GM19395 (cell line): ENCODE measurements around the gene PPP1R7.
A peak's percentile ranks its signal among the peaks of the same experiment; 100 is the strongest.

Experiments used
- ATAC-seq: cut with Tn5 transposase; IDR thresholded peaks from one replicate; pipeline ENCODE4 v1.9.1; 2021; ENCODE audit warnings: mild to moderate bottlenecking, moderate library complexity; ENCODE audit not compliant: unreplicated experiment

Gene PPP1R7

GRCh38 chr2:241208058-241208457, 57.8 kb downstream of the PPP1R7 start:
- no peak for ATAC-seq

GRCh38 chr2:241209271-241209670, 59.0 kb downstream of the PPP1R7 start:
- ATAC-seq, result no peak

DNA sequence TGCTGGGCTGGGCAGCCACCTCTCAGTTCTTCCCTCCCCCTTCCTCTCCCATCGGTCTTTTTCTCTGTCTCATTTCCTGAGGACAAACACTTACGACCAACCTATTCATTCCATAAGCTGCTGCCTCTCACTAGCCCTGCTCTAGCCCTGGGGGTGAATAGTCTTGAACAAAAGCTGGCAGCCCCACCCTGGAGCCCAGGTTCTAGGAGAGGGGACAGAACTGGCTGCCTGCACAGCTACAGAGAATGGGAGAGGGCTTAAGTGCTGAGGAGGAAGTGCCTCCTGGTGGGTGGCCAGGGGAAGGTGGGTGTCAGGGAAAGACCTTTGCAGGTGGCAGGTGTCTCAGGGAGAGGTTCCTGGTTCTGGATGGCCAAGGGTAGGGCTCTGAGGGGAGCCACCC, 61.0 kb downstream of the PPP1R7 start:
- ATAC-seq, result no peak

- ATAC-seq, result no peak
Observed at GRCh38 chr2:241213041-241213440, 62.8 kb downstream of the PPP1R7 start.

GRCh38 chr2:241213567-241213966, 63.3 kb downstream of the PPP1R7 start:
- no peak for ATAC-seq

DNA sequence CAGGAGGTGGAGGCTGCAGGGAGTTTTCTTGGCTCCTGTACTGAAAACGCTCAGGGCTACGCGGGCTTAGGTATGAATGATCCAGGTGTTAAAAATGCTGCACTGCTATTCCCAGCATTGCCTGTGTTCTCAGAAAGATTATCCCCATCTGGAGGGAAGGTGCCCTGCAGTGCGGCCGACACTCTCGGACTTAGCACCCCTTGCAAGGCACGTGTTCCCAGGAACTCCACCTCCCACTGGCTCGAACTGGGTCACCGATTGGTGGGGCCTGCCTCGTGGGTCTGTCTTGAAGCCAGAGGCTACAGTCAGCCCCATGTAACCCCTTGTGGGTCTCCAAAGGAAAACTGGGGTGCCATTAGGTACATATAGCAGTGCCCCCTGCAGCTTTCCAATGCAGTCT, 63.9 kb downstream of the PPP1R7 start:
- ATAC-seq, result no peak

GRCh38 chr2:241214766-241215165, 64.5 kb downstream of the PPP1R7 start:
- no peak for ATAC-seq

- ATAC-seq, result no peak
Observed at GRCh38 chr2:241215421-241215820, 65.2 kb downstream of the PPP1R7 start.

DNA sequence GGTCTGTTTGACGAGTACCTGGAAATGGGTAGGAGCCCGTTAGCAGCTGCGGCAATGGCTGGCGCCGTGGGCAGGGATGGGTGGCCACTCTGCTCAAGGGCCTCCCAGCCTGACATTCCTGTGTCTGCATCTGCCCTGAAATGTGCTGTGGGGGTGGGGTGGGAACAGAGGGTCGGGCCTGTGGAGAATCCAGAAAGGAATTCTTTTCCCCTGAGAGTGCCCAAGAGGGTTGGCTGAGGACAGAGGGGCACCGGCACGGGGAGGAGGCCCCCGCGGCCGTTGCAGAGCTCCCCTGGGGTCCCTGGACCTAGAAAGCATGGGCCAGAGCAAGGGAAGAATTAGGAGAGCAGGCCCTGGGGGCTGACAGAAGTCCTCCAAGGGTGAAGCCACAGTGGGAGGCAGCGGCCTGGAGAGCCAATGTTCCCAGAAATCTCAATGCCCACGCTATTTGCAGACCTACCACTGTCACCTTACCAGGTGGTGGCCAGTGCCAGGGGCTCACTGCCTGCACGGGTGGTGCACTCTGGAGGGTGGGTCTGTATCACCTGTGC, 66.0 kb downstream of the PPP1R7 start:
- no peak for ATAC-seq

DNA sequence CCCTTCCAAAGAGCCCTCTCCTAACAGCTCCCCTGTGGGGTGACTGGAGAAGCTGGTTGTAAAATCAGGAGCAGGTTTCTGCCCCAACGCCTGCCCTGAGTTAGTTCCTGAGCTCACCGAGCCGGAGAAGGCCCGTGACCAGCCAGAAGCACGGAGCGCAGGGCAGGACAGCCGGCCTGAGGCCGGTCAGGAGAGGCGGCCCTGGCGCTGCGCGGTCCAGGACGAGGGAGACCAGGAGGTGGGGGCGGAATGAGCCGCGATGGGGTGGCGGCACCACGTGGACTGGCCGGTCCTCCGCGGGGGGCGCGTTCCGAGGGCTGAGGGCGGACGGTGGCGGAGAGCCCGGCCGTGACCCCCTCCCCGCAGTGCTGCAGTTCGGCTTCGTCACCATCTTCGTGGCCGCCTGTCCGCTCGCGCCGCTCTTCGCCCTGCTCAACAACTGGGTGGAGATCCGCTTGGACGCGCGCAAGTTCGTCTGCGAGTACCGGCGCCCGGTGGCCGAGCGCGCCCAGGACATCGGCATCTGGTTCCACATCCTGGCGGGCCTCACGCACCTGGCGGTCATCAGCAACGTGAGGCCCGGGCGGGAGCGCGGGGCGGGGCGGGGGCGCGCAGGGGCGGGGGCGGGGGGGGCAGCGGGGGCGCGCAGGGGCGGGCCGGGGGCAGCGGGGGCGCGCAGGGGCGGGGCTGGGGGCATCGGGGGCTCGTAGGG, 67.2 kb downstream of the PPP1R7 start:
- ATAC-seq, result peak; percentile 60

- ATAC-seq, result no peak
Observed at GRCh38 chr2:241218131-241219029, 68.1 kb downstream of the PPP1R7 start.

- no peak for ATAC-seq
Observed at GRCh38 chr2:241219030-241219382, 68.7 kb downstream of the PPP1R7 start.

DNA sequence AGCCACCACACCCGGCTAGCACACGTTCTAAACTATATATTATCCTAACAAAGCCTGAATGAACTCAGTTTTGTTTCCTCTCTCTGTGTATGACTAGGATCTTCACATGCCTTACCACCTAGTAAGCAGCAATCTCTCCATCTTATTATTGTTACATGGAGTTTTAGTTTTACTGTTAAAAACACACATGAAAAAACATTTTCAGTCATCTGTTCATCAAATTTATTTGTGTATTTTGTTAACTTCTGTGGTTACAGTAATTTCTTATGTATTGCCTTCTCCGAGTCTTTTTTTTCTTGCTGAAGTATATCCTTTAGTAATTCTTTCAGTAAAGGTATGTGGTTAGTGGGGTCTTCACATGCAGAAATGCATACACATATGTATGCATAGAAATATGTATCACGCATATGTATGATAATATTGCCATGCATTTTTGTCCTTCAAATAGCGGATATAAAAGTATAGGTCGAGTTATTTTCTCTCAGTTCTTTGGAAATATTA, 69.6 kb downstream of the PPP1R7 start:
- no peak for ATAC-seq

DNA sequence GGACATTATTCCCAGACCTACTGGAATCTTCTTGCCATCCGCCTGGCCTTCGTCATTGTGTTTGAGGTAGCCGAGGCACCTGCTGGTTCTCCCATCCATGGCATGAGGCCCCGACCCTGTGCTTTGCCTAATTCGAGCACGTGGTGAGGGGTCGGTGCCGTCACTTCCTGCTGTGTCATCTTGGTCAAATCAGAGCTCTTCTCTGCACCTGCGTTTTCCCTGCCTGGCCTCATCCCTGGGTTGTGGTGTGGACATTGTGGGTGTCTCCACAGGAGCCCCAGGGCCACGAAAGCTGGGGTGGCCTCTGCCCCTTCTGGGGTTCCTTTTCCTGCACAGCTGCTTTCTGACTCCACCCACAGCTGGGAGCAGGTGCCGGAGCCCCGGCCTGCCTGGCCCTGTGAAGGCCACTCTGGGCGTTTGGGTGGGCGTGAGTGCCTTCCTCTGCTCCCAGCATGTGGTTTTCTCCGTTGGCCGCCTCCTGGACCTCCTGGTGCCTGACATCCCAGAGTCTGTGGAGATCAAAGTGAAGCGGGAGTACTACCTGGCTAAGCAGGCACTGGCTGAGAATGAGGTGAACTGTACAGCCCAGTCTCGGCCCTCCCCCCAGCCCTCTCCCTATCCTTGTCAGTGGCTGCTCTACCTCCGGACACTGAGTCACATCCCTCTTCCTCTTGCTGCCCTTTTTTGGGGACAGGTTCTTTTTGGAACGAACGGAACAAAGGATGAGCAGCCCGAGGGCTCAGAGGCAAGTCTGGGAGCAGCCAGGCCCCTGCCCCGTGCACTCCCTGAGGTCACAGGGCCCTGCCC, 73.1 kb downstream of the PPP1R7 start:
- no peak for ATAC-seq

GRCh38 chr2:241224018-241224850, 74.0 kb downstream of the PPP1R7 start:
- no peak for ATAC-seq

DNA sequence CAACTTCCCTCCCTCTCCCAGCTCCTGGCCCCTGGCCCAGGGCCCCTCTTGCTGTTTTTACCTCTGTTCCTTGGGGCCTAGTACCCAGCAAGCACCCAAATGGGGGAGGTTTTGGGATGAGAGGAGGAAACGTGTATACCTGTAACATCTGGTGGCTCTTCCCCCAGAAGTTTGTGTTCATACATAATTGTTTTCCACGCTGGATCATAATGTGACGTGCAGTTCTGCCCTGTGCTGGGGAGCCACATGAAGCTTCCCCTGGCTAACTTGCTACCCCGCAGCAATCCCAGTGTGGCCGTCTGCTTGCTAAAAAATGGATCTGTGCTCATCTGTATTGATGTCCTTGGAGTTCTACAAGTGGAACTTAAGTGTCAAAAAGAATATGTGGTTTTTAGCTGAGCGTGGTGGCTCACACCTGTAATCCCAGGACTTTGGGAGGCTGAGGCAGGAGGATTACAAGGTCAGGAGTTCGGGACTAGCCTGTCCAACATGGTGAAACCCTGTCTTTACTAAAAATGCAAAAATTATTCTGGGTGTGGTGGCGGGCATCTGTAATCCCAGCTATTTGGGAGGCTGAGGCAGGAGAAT, 74.7 kb downstream of the PPP1R7 start:
- no peak for ATAC-seq

- no peak for ATAC-seq
Observed at GRCh38 chr2:241225545-241225944, 75.3 kb downstream of the PPP1R7 start.

DNA sequence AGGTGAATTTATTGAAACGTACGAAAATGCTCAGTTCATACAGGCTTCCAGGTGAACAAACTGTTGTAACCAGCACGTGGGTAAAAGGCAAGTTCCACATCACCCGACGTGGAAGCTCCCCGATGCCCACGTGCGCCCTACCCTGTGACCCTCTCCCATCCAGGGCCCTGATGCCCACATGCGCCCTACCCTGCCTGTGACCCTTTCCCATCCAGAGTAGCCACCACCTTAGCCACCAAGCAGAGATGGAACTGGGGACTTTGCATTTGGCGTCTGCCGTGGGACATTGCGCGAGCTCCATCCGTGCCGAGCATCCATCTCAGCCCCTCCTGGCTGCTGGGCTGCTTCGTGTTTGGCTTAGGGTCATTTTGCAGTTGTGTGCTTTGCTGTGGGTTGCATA, 75.7 kb downstream of the PPP1R7 start:
- ATAC-seq, result no peak

DNA sequence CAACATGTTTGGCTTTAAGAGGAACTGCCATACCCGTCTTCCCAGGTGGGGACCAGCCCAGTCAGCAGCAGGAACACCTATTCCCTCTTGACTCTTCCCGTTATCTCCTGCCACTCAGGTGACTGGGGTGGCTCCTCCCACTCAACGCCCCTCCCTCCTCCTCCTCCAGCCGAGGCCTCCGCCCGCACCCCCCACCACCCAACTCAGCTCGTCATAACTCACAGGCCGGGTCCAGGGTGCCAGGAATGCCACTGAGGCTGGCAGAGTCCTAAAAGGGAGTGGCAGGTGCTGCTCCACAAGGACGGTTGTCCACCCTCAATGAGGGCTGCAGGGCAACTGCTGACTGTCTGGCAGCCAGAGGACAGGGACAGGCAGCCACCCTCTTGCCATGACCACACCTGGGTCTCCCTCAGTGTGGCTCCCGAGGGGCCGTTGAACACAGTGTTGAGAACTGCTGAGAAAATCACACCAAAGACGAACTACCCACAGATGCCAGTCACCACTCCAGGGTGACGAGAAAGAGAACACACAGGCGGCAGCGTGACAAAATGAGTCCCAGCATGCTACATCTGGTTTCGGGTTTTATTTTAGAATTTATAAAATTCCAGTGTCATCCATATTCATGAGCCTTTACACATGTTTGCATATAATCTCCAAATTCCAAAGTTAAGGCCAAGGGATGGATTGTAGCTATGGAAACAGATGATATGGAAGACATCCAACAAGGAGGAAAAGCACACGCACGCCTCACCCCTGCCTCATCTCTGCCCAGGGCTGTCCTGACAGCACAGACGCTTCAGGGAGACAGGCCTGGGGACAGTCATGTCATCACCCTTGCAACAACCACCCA, 76.7 kb downstream of the PPP1R7 start:
- ATAC-seq, result no peak
